Central memory CD8-positive, alpha-beta T cell (primary cell): Measurements from ENCODE around the gene CDKN2B-AS1.

Source experiments
- ATAC-seq: fragments of 150-1000 bp; cut with Tn5 transposase; replicated peaks from 2 replicates; pipeline ENCODE4 v1.10.0; 2022; ENCODE audit warnings: mild to moderate bottlenecking, moderate FRiP score, moderate number of reproducible peaks; ENCODE audit not compliant: poor library complexity, severe bottlenecking; ENCODE audit errors: extremely low read depth
- DNase-seq, 2 donors: peaks; one replicate each; pipeline ENCODE4 v3.0.0; 2021; ENCODE audit warnings: low spot score in 2 of 2
- H3K27ac Mint-ChIP-seq: one replicate; pipeline ENCODE4 v1.8.0; 2022; ENCODE audit warnings: low read depth, mild to moderate bottlenecking, moderate library complexity, mixed read lengths
- H3K27me3 Mint-ChIP-seq: one replicate; pipeline ENCODE4 v1.8.0; 2022; ENCODE audit warnings: mixed read lengths
- H3K36me3 Mint-ChIP-seq: one replicate; pipeline ENCODE4 v1.8.0; 2022; ENCODE audit warnings: mild to moderate bottlenecking, moderate library complexity, mixed read lengths; ENCODE audit not compliant: insufficient read depth
- H3K4me1 Mint-ChIP-seq: one replicate; pipeline ENCODE4 v1.8.0; 2022; ENCODE audit warnings: mixed read lengths
- H3K4me3 Mint-ChIP-seq: one replicate; pipeline ENCODE4 v1.8.0; 2022; ENCODE audit warnings: mild to moderate bottlenecking, moderate library complexity, mixed read lengths
- H3K9me3 Mint-ChIP-seq: one replicate; pipeline ENCODE4 v1.8.0; 2022; ENCODE audit warnings: mixed read lengths

The CDKN2B-AS1 gene

DNA sequence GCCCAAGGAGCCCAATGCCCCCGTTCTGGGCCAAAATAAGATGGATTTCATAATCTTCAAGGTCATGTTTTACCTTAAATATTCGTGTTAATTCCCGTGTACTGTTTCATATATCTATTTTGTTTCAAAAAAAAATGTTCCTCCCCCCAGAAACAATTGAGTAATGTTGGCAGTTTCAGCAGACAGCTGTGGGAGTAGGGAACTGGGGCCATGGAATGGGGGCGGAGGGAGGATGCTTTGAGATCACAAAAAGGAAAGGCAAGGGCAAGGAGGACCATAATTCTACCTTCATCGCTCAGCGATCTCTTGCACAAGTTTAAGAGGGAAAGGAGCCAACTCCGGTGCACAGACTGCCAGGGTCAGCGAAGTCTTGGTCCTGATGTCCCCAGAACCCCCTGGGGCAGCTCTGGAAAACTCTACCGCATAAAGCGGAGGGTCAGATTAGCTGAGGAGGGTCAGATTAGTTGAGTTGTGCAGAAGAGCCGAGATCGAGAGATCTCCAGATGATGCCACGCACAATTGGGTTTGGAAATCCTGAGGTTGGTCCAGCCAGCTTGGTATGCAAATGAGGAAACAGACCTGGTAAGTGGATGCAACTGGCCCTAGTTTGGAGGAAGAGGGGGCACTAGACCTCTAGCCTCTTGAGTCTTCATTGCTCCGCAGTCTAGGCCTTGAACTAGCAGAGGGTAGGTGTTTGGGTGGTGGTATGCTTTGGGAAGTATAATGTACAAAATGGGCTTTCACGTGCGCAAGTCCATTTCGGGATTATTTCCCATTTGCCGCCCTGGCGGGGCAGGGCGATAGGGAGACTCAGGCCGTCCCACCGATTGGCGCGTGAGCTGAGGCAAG is 24.4 kb upstream of the CDKN2B-AS1 start:
- peaks cover 12% of the 10 kb centered on the region for H3K9me3 Mint-ChIP-seq
- DNase-seq (no peak), ATAC-seq (no peak)
- peaks cover 34% of the 10 kb centered on the region for H3K36me3 Mint-ChIP-seq
- no peak overlapping the region for H3K27ac Mint-ChIP-seq
- peaks cover 26% of the 10 kb centered on the region for H3K4me1 Mint-ChIP-seq
- peaks cover 100% of the 10 kb centered on the region for H3K27me3 Mint-ChIP-seq
- H3K4me3 Mint-ChIP-seq = no peak overlapping the region

GRCh38 chr9:21970800-21971640 is 23.6 kb upstream of the CDKN2B-AS1 start:
- ATAC-seq (no peak), DNase-seq (no peak)
- peaks cover 100% of the 10 kb centered on the region for H3K27me3 Mint-ChIP-seq
- no peak overlapping the region for H3K27ac Mint-ChIP-seq
- H3K4me1 Mint-ChIP-seq = peaks cover 24% of the 10 kb centered on the region
- peaks cover 12% of the 10 kb centered on the region for H3K9me3 Mint-ChIP-seq
- H3K36me3 Mint-ChIP-seq = peaks cover 30% of the 10 kb centered on the region
- H3K4me3 Mint-ChIP-seq = no peak overlapping the region

- no peak for ATAC-seq
- DNase-seq = no peak
- Mint-ChIP-seq H3K27me3 (peaks cover 100% of the 10 kb centered on the region), H3K4me1 (peaks cover 24% of the 10 kb centered on the region), H3K27ac (no peak overlapping the region), H3K36me3 (peaks cover 26% of the 10 kb centered on the region), H3K4me3 (no peak overlapping the region), H3K9me3 (peaks cover 12% of the 10 kb centered on the region)
Measured at GRCh38 chr9:21972361-21972760, 22.2 kb upstream of the CDKN2B-AS1 start.

GRCh38 chr9:21974343-21974721 is 20.3 kb upstream of the CDKN2B-AS1 start:
- Mint-ChIP-seq H3K27ac (no peak overlapping the region), H3K4me3 (peak overlapping the region; percentile 84)

GRCh38 chr9:21974722-21975409 is 19.7 kb upstream of the CDKN2B-AS1 start:
- ATAC-seq = peak; percentile 64
- peaks cover 8% of the 10 kb centered on the region for H3K36me3 Mint-ChIP-seq
- H3K4me3 Mint-ChIP-seq = peak overlapping the region; percentile 84
- peaks cover 100% of the 10 kb centered on the region for H3K27me3 Mint-ChIP-seq
- no peak overlapping the region for H3K27ac Mint-ChIP-seq
- H3K4me1 Mint-ChIP-seq = peaks cover 17% of the 10 kb centered on the region
- peaks cover 3% of the 10 kb centered on the region for H3K9me3 Mint-ChIP-seq
- no peak for DNase-seq

More at GRCh38 chr9:21974343-21974721, 20.3 kb upstream of the CDKN2B-AS1 start:
- ATAC-seq (no peak), DNase-seq (no peak)
- H3K27me3 Mint-ChIP-seq = peaks cover 100% of the 10 kb centered on the region
- peaks cover 6% of the 10 kb centered on the region for H3K9me3 Mint-ChIP-seq
- peaks cover 17% of the 10 kb centered on the region for H3K4me1 Mint-ChIP-seq
- H3K36me3 Mint-ChIP-seq = peaks cover 11% of the 10 kb centered on the region

GRCh38 chr9:21976334-21976875 is 18.2 kb upstream of the CDKN2B-AS1 start:
- H3K9me3 Mint-ChIP-seq = no peaks in the 10 kb centered on the region
- DNase-seq (no peak), ATAC-seq (no peak)
- peaks cover 17% of the 10 kb centered on the region for H3K4me1 Mint-ChIP-seq
- no peak overlapping the region for H3K27ac Mint-ChIP-seq
- H3K36me3 Mint-ChIP-seq = peaks cover 6% of the 10 kb centered on the region
- peaks cover 95% of the 10 kb centered on the region for H3K27me3 Mint-ChIP-seq
- no peak overlapping the region for H3K4me3 Mint-ChIP-seq

DNA sequence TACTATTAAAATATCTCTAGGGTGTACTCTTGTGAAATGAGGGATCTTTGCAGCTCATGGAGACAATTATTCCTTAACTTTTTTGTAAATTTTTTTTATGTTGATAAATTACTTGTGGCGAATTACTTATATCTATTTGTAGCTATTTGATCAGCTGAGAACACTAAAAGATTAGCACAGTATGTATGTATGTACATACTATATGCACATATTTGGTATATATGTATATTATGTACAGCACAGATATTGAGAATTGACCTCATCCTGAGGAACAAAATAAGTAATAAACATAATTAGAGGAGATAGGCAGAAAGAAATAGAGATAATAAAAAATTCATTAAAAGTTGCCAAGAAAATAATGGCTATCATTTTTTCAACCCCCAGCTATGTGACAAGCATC is 12.2 kb upstream of the CDKN2B-AS1 start:
- DNase-seq = no peak
- Mint-ChIP-seq H3K27ac (no peak overlapping the region), H3K9me3 (no peaks in the 10 kb centered on the region), H3K4me3 (no peak overlapping the region), H3K4me1 (no peaks in the 10 kb centered on the region), H3K27me3 (peaks cover 71% of the 10 kb centered on the region), H3K36me3 (no peaks in the 10 kb centered on the region)
- ATAC-seq = no peak

DNA sequence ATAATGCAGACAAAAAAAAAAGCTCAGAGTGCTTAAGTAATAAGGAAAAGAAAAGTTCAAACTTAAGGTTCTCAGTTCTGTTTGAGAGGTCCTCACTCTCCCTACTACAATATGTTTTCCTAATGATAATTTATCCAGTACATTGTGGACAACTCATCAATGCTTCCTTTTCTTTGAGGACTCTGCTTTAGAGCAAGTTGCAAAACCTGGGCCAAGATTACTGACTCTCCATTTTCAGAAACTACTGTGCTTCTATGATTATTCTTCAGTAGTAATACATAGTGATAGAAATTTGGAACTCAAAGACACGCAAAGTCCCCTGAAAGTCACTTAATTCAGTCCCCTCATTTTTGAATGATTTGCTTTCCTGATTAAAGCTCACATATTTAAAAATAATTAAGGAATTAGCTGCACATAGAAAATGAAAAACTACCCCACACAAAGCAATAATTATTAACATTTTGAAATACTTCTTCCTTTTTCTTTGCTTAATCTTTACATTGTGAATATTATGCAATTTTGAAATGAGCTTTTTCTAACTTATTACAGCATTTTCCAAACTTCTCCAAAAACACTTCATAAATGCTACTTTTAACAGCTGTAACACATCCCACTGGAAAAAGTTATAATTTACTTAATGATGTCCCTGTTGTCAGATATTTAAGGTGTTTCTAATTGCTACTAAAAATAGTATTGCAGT is 11.6 kb upstream of the CDKN2B-AS1 start:
- no peak for DNase-seq
- Mint-ChIP-seq H3K4me1 (no peaks in the 10 kb centered on the region), H3K27ac (no peak overlapping the region), H3K4me3 (no peak overlapping the region), H3K36me3 (no peaks in the 10 kb centered on the region), H3K27me3 (peaks cover 65% of the 10 kb centered on the region), H3K9me3 (no peaks in the 10 kb centered on the region)
- ATAC-seq = no peak

DNA sequence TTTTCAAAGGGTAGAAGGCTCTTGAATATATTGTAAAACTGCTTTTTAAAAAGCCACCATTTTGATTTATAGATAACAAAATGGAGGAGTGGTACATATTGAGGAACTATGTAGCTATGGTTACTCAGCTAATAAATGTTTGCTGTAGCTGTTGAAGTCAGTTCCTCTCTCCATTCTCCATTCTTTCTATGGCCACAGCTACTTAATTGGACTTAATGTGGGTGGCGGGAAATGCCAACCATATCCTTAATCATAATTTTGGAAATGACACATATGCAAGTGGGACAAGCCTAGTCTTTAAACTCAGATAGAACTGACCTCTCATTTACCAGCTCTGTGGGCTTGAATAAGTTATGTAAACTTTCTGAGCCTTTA is 11.0 kb upstream of the CDKN2B-AS1 start:
- ATAC-seq (no peak), DNase-seq (no peak)
- no peaks in the 10 kb centered on the region for H3K9me3 Mint-ChIP-seq
- H3K4me3 Mint-ChIP-seq = no peak overlapping the region
- no peaks in the 10 kb centered on the region for H3K36me3 Mint-ChIP-seq
- H3K4me1 Mint-ChIP-seq = no peaks in the 10 kb centered on the region
- H3K27me3 Mint-ChIP-seq = peaks cover 59% of the 10 kb centered on the region
- H3K27ac Mint-ChIP-seq = no peak overlapping the region

DNA sequence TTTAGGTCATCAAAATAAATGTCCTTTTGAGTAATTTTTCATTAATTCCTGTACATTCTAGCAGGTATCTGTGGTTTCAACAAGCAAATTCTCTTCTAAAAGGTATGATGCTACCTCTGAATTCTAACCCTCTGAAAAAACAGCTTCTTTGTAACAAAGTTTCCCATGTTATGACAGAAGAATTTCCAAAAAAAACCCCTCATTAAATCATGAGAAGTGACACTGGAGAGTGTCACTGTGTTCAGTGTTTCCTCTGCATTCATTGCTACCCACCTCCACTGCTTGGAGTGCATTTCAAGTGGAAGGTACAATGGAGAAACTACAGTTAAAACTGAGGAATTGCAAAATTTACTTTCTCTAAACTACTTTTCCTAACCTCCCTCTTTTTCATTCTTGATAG is 10.5 kb upstream of the CDKN2B-AS1 start:
- Mint-ChIP-seq H3K36me3 (no peaks in the 10 kb centered on the region), H3K27me3 (peaks cover 54% of the 10 kb centered on the region), H3K9me3 (no peaks in the 10 kb centered on the region), H3K4me3 (no peak overlapping the region), H3K4me1 (no peaks in the 10 kb centered on the region), H3K27ac (no peak overlapping the region)
- ATAC-seq (no peak), DNase-seq (no peak)

DNA sequence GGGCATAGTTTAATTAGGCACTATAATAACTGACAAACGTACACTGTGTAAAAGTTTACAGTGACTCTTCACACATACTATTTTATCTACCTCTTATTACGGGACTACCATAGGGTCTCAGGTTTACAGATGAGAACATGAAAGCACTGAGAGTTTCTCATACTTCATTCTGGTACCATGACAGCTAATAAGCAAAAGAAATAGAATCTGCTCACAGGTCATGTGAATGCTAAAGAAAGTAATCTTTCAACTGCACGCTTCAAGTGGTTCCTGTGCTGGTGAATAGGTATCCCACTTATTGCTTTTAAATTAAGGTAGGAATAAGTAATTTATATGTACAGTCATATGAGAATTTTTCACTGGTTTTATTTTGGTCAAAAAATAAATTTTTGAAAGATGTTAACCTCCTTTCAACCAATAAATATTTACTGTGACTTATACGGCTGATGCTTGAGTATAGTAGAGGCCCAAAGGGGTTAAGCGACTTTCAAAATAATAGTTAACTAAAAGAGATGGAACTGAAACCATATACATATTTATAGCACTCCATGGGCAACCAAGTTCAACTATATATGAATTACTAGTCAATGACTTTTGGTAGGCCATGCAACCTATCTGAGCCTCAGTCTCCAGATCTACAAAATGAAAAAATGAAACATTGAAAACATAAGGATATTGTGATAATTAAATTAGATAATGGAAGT is 8.5 kb upstream of the CDKN2B-AS1 start:
- DNase-seq = no peak
- Mint-ChIP-seq H3K27me3 (peaks cover 39% of the 10 kb centered on the region), H3K4me3 (no peak overlapping the region)

More for the DNA sequence above, 8.5 kb upstream of the CDKN2B-AS1 start:
- H3K36me3 Mint-ChIP-seq = no peaks in the 10 kb centered on the region
- H3K4me1 Mint-ChIP-seq = no peaks in the 10 kb centered on the region
- ATAC-seq = no peak
- H3K27ac Mint-ChIP-seq = no peak overlapping the region
- no peaks in the 10 kb centered on the region for H3K9me3 Mint-ChIP-seq
